Spleen (tissue), 7 donors: Measurements from ENCODE around the gene PRR29.

Experiments
- CTCF ChIP-seq, 11 experiments: fragments of 200-600 bp in 7 of 11; fragments of 450-650 bp in 4 of 11; sonication (generic) in 4 of 11; IDR thresholded peaks in 8 of 11; conservative IDR thresholded peaks in 3 of 11; 1 replicate in 7 of 11; 2 replicates in 4 of 11; pipeline versions ENCODE4 v1.4.0 to v1.8.0; 2016 to 2021; ENCODE audit warnings: antibody characterized with exemption in 11 of 11, inconsistent platforms in 4 of 11, mild to moderate bottlenecking in 1 of 11
- POLR2A ChIP-seq, 3 donors: fragments of 450-650 bp; IDR thresholded peaks; one replicate each; pipeline ENCODE4 v1.5.1; 2017; ENCODE audit warnings: antibody characterized with exemption in 3 of 3, mild to moderate bottlenecking in 1 of 3
- POLR2AphosphoS5 ChIP-seq, 3 donors: sonication (generic); formaldehyde crosslinking; IDR thresholded peaks; one replicate each; pipeline ENCODE4 v1.5.1; 2017; ENCODE audit warnings: antibody characterized with exemption in 3 of 3
- donor health status: DM: no; HTN: no; CAD: no; lungs with moderate emphysema.
- donor health status: DM: no; HTN: no; CAD: no.
- donor health status: DM: no; HTN: no; CAD: no.

GRCh38 chr17:63988741-63989621 is 9.2 kb upstream of the PRR29 start:
- TF ChIP-seq CTCF (IDR thresholded peaks at IDR 0.05 in 8 of 11, conservative IDR thresholded peaks at IDR 0.05 in 3 of 11) (no peak), POLR2A (IDR thresholded peaks at IDR 0.05) (no peak), POLR2AphosphoS5 (IDR thresholded peaks at IDR 0.05) (no peak)
